Bladder microvascular endothelial cell (primary cell): ENCODE results near the gene DDX18. TPM values are rescaled to one million over a fixed set of nuclear protein-coding genes. Genes with fewer than 3 reads are reported as not detected.

ENCODE experiments used
- total RNA-seq: library from RNA; depleted of rRNA; stranded (reverse); fragments of >200 nt; gene quantifications from 2 replicates; pipeline ENCODE4 v1.2.3, GENCODE V29; 2014

The DDX18 gene
- 27.8 and 52.9 TPM in 2 replicates for total RNA-seq

GRCh38 chr2:117814417-117815264, at the start of gene DDX18:
Gene DDX18 (plus strand): TSS chr2:117814691. CDS start chr2:117814778, 87 bp downstream.

Other genes starting within 250 kb of the DDX18 start
- 16.8 and 37.9 TPM in 2 replicates for gene CCDC93, start 199.4 kb downstream of the DDX18 start, total RNA-seq